Breast epithelium (tissue), 4 donors: Measurements from ENCODE around the gene HDAC2. TPM values are rescaled to one million over a fixed set of nuclear protein-coding genes. Genes with fewer than 3 reads are reported as not detected.

ENCODE experiments used
- DNase-seq, 2 donors: peaks; one replicate each; pipeline ENCODE4 v3.0.0-alpha.2; 2019; ENCODE audit warnings: low spot score in 2 of 2
- H3K27ac ChIP-seq, 2 donors: fragments of 200-600 bp; sonication (generic) in 1 of 2; one replicate each; pipeline ENCODE4 v1.5.1; 2016 to 2019; ENCODE audit warnings: mild to moderate bottlenecking in 1 of 2
- H3K27me3 ChIP-seq, 2 donors: fragments of 200-600 bp; sonication (generic) in 1 of 2; one replicate each; pipeline versions ENCODE4 v1.5.1 to v1.6.0; 2017 to 2019; ENCODE audit warnings: control low read depth in 1 of 2, mild to moderate bottlenecking in 1 of 2
- H3K36me3 ChIP-seq: fragments of 200-600 bp; one replicate; pipeline ENCODE4 v1.5.1; 2019
- H3K4me1 ChIP-seq, 2 donors: fragments of 200-600 bp; sonication (generic); one replicate each; pipeline ENCODE4 v1.5.1; 2016 to 2019; ENCODE audit warnings: control low read depth in 1 of 2
- H3K4me3 ChIP-seq, 3 donors: fragments of 200-600 bp; sonication (generic); 1 replicate in 2 of 3; 2 replicates in 1 of 3; pipeline ENCODE4 v1.5.1; 2016 to 2019; ENCODE audit warnings: mild to moderate bottlenecking in 3 of 3, moderate library complexity in 2 of 3
- H3K9me3 ChIP-seq, 2 donors: fragments of 200-600 bp; sonication (generic) in 1 of 2; one replicate each; pipeline ENCODE4 v1.5.1; 2016 to 2019; ENCODE audit warnings: control low read depth in 1 of 2
- CTCF ChIP-seq, 3 donors: fragments of 450-650 bp; IDR thresholded peaks; one replicate each; pipeline ENCODE4 v1.5.1; 2016 to 2017; ENCODE audit warnings: antibody characterized with exemption in 3 of 3, mild to moderate bottlenecking in 3 of 3, moderate library complexity in 3 of 3
- POLR2A ChIP-seq: fragments of 450-650 bp; IDR thresholded peaks from one replicate; pipeline ENCODE4 v1.6.1; 2016; ENCODE audit warnings: antibody characterized with exemption, mild to moderate bottlenecking, moderate library complexity
- POLR2AphosphoS5 ChIP-seq, 3 donors: sonication (generic); formaldehyde crosslinking; IDR thresholded peaks; one replicate each; pipeline ENCODE4 v1.6.1; 2017; ENCODE audit warnings: antibody characterized with exemption in 3 of 3
- intact Hi-C: fragments of 100-400 bp; cut with DNase I; formaldehyde crosslinking; loops from one replicate; pipeline ENCODE4 v1.15.1; 2023; ENCODE audit warnings: low total_unique reads
- total RNA-seq, 3 donors: library from RNA; depleted of rRNA; stranded (reverse); fragments of >200 nt; gene quantifications; one replicate each; pipeline ENCODE4 v1.1.0, GENCODE V29; 2016

The HDAC2 gene
- total RNA-seq, 3 donors from 2014 or later: 37.9 to 66.5 (median 63.5) TPM

GRCh38 chr6:114009192-114009591 lies 38.2 kb upstream of the HDAC2 start:
- H3K4me3 ChIP-seq: no peak overlapping the region
- intact Hi-C loops: no loop called here
- H3K27ac ChIP-seq: no peak overlapping the region
- no peaks in the 10 kb centered on the region for H3K4me1 ChIP-seq
- no peaks in the 10 kb centered on the region for H3K36me3 ChIP-seq
- H3K27me3 ChIP-seq: no peaks in the 10 kb centered on the region
- H3K9me3 ChIP-seq: no peaks in the 10 kb centered on the region
- TF ChIP-seq CTCF (IDR thresholded peaks at IDR 0.05): no peak
- no peak for TF ChIP-seq POLR2AphosphoS5 (IDR thresholded peaks at IDR 0.05)
- TF ChIP-seq POLR2A: no peak
- DNase-seq: no peak

DNA sequence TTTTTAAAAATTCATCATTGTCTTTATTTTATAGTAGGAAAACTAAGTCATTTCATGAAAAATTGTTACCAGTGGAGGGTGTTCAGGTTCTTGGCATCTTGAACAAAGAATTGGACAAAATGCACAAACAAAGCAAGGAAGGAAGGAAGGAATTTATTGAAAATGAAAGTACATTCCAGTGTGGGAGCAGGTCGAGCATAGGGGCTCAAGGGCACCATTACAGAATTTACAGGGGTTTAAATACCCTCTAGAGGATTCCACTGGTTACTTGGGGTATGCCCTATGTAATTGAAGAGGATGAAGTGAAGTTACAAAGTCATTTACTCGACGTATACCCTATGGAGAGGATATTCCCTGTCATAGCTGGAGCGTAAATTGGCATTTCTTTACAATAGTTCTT lies 37.4 kb upstream of the HDAC2 start:
- Histone ChIP-seq H3K27ac (no peak overlapping the region), H3K27me3 (no peaks in the 10 kb centered on the region), H3K36me3 (no peaks in the 10 kb centered on the region), H3K4me1 (no peaks in the 10 kb centered on the region), H3K4me3 (peak overlapping the region in 1 of 3 donors; percentile 11), H3K9me3 (no peaks in the 10 kb centered on the region)
- intact Hi-C loops: no loop called here
- DNase-seq: no peak
- TF ChIP-seq CTCF (IDR thresholded peaks at IDR 0.05) (no peak), POLR2A (no peak), POLR2AphosphoS5 (IDR thresholded peaks at IDR 0.05) (no peak)

GRCh38 chr6:114007516-114007915 lies 36.6 kb upstream of the HDAC2 start:
- no peak for TF ChIP-seq CTCF (IDR thresholded peaks at IDR 0.05)
- no peak for TF ChIP-seq POLR2A
- no peak for TF ChIP-seq POLR2AphosphoS5 (IDR thresholded peaks at IDR 0.05)
- Histone ChIP-seq H3K4me1 (no peaks in the 10 kb centered on the region), H3K27ac (no peak overlapping the region), H3K27me3 (no peaks in the 10 kb centered on the region), H3K4me3 (no peak overlapping the region), H3K9me3 (no peaks in the 10 kb centered on the region), H3K36me3 (no peaks in the 10 kb centered on the region)
- no peak for DNase-seq
- intact Hi-C loops: no loop called here

- H3K27ac ChIP-seq: no peak overlapping the region
- intact Hi-C loops: no loop called here
- no peaks in the 10 kb centered on the region for H3K27me3 ChIP-seq
Measured at GRCh38 chr6:114001354-114001753, 30.4 kb upstream of the HDAC2 start.

GRCh38 chr6:114000069-114000468 lies 29.1 kb upstream of the HDAC2 start:
- no peak overlapping the region for H3K4me3 ChIP-seq
- DNase-seq: no peak
- no peaks in the 10 kb centered on the region for H3K27me3 ChIP-seq
- H3K36me3 ChIP-seq: no peaks in the 10 kb centered on the region
- no peaks in the 10 kb centered on the region for H3K9me3 ChIP-seq
- H3K4me1 ChIP-seq: no peaks in the 10 kb centered on the region
- TF ChIP-seq CTCF (IDR thresholded peaks at IDR 0.05) (no peak), POLR2AphosphoS5 (IDR thresholded peaks at IDR 0.05) (no peak), POLR2A (no peak)
- H3K27ac ChIP-seq: no peak overlapping the region
- intact Hi-C loops: no loop called here

More at GRCh38 chr6:114001354-114001753, 30.4 kb upstream of the HDAC2 start:
- Histone ChIP-seq H3K4me1 (no peaks in the 10 kb centered on the region), H3K9me3 (no peaks in the 10 kb centered on the region), H3K36me3 (no peaks in the 10 kb centered on the region), H3K4me3 (no peak overlapping the region)
- TF ChIP-seq POLR2A (no peak), CTCF (IDR thresholded peaks at IDR 0.05) (no peak), POLR2AphosphoS5 (IDR thresholded peaks at IDR 0.05) (no peak)
- DNase-seq: no peak
